GM23338 (cell line): Measurements from ENCODE around the gene SEC16B. TPM values are rescaled to one million over a fixed set of nuclear protein-coding genes. Genes with fewer than 3 reads are reported as not detected.

ENCODE experiments used
- ATAC-seq: fragments of 200-7000 bp; cut with Tn5 transposase; 3 replicates; pipeline ENCODE4 v1.9.1; 2020
- DNase-seq: peaks from one replicate; pipeline ENCODE4 v3.0.0-alpha.2; 2015; ENCODE audit warnings: low spot score
- H2AFZ ChIP-seq: fragments of 200-600 bp; sonication (generic); 2 replicates; pipeline ENCODE4 v1.8.0; 2016; ENCODE audit warnings: antibody characterized with exemption, mild to moderate bottlenecking, moderate library complexity
- H3F3A ChIP-seq: fragments of 200-600 bp; sonication (generic); replicated peaks from 2 replicates; pipeline ENCODE4 v1.8.0; 2017; ENCODE audit warnings: antibody characterized with exemption, mixed run types, low read depth
- H3K27ac ChIP-seq: fragments of 200-600 bp; sonication (generic); 2 replicates; pipeline ENCODE4 v1.6.1; 2016; ENCODE audit warnings: low read depth
- H3K27me3 ChIP-seq: fragments of 200-600 bp; sonication (generic); 2 replicates; pipeline ENCODE4 v1.8.0; 2016; ENCODE audit warnings: mild to moderate bottlenecking, mixed run types, moderate library complexity; ENCODE audit not compliant: insufficient read depth
- H3K36me3 ChIP-seq: fragments of 200-600 bp; sonication (generic); 2 replicates; pipeline ENCODE4 v1.8.0; 2016; ENCODE audit warnings: mild to moderate bottlenecking; ENCODE audit not compliant: insufficient read depth
- H3K4me1 ChIP-seq: fragments of 200-600 bp; sonication (generic); 2 replicates; pipeline ENCODE4 v1.8.0; 2016; ENCODE audit warnings: mild to moderate bottlenecking, moderate library complexity; ENCODE audit not compliant: insufficient read depth
- H3K4me2 ChIP-seq: fragments of 200-600 bp; sonication (generic); 2 replicates; pipeline ENCODE4 v1.7.1; 2017; ENCODE audit warnings: mixed run types
- H3K4me3 ChIP-seq: fragments of 200-600 bp; sonication (generic); 2 replicates; pipeline ENCODE4 v1.6.1; 2016; ENCODE audit warnings: mixed run types
- H3K79me2 ChIP-seq: fragments of 200-600 bp; sonication (generic); replicated peaks from 2 replicates; pipeline ENCODE4 v1.8.0; 2017; ENCODE audit warnings: mild to moderate bottlenecking; ENCODE audit not compliant: insufficient read depth
- H3K9me2 ChIP-seq: fragments of 200-600 bp; sonication (generic); 2 replicates; pipeline ENCODE4 v1.8.0; 2017; ENCODE audit not compliant: insufficient read depth
- H4K20me1 ChIP-seq: fragments of 200-600 bp; sonication (generic); replicated peaks from 2 replicates; pipeline ENCODE4 v1.8.0; 2017; ENCODE audit warnings: mild to moderate bottlenecking; ENCODE audit not compliant: insufficient read depth
- H3K27ac Mint-ChIP-seq: 2 replicates; pipeline ENCODE4 v1.8.0; 2020; ENCODE audit warnings: inconsistent platforms, mild to moderate bottlenecking, moderate library complexity, mixed read lengths
- H3K27me3 Mint-ChIP-seq: 3 replicates; pipeline ENCODE4 v1.8.0; 2022; ENCODE audit warnings: low read depth, mild to moderate bottlenecking, moderate library complexity, mixed read lengths, inconsistent platforms; ENCODE audit not compliant: insufficient read depth, poor library complexity
- H3K36me3 Mint-ChIP-seq: 3 replicates; pipeline ENCODE4 v1.8.0; 2021; ENCODE audit warnings: low read depth, mild to moderate bottlenecking, inconsistent platforms, moderate library complexity, mixed read lengths
- H3K4me1 Mint-ChIP-seq: 3 replicates; pipeline ENCODE4 v1.8.0; 2020; ENCODE audit warnings: mild to moderate bottlenecking, inconsistent platforms, mixed read lengths
- H3K4me3 Mint-ChIP-seq: 3 replicates; pipeline ENCODE4 v1.8.0; 2021; ENCODE audit warnings: moderate library complexity, mild to moderate bottlenecking, inconsistent platforms, mixed read lengths
- H3K9me3 Mint-ChIP-seq: 3 replicates; pipeline ENCODE4 v1.8.0; 2020; ENCODE audit warnings: moderate library complexity, mild to moderate bottlenecking, inconsistent platforms, mixed read lengths
- CREB1 ChIP-seq: fragments of 250-450 bp; sonication (Bioruptor Pico); IDR thresholded peaks from 2 replicates; pipeline ENCODE4 v1.5.0; 2020; ENCODE audit warnings: low read depth, mild to moderate bottlenecking, moderate library complexity
- CTCF ChIP-seq, 2 experiments: fragments of 200-600 bp in 1 of 2; sonication (generic) in 1 of 2; conservative IDR thresholded peaks; 2 replicates each; pipeline versions ENCODE4 v1.5.1 to v1.6.1; 2016 to 2017; ENCODE audit warnings: antibody characterized with exemption in 2 of 2, low read depth in 2 of 2, mild to moderate bottlenecking in 2 of 2, moderate library complexity in 1 of 2
- ETS1 ChIP-seq: IDR thresholded peaks from 2 replicates; pipeline ENCODE4 v1.6.1; 2016; ENCODE audit warnings: antibody characterized with exemption
- EZH2 ChIP-seq: fragments of 200-600 bp; sonication (generic); IDR thresholded peaks from one replicate; pipeline ENCODE4 v1.8.0; 2017; ENCODE audit warnings: antibody characterized with exemption, mild to moderate bottlenecking, low read depth; ENCODE audit not compliant: unreplicated experiment
- EZH2phosphoT487 ChIP-seq: fragments of 200-600 bp; sonication (generic); IDR thresholded peaks from one replicate; pipeline ENCODE4 v1.8.1; 2018; ENCODE audit warnings: antibody characterized with exemption; ENCODE audit not compliant: unreplicated experiment
- JUNB ChIP-seq: IDR thresholded peaks from one replicate; pipeline ENCODE4 v1.6.1; 2016; ENCODE audit warnings: antibody characterized with exemption; ENCODE audit not compliant: unreplicated experiment
- NANOG ChIP-seq: IDR thresholded peaks from 2 replicates; pipeline ENCODE4 v1.6.1; 2016; ENCODE audit warnings: antibody characterized with exemption, borderline replicate concordance
- POLR2AphosphoS5 ChIP-seq: IDR thresholded peaks from 2 replicates; pipeline ENCODE4 v1.6.1; 2016; ENCODE audit warnings: antibody characterized with exemption, low read depth
- REST ChIP-seq: IDR thresholded peaks from one replicate; pipeline ENCODE4 v1.6.1; 2018; ENCODE audit warnings: antibody characterized with exemption; ENCODE audit not compliant: unreplicated experiment
- STAT1 ChIP-seq: IDR thresholded peaks from one replicate; pipeline ENCODE4 v1.6.1; 2016; ENCODE audit warnings: antibody characterized with exemption; ENCODE audit not compliant: unreplicated experiment
- ZNF114 ChIP-seq: fragments of 250-450 bp; sonication (Bioruptor Pico); IDR thresholded peaks from 2 replicates; pipeline ENCODE4 v1.5.0; 2020; ENCODE audit warnings: mild to moderate bottlenecking, moderate library complexity
- ZNF331 ChIP-seq: fragments of 250-450 bp; sonication (Bioruptor Pico); IDR thresholded peaks from 2 replicates; pipeline ENCODE4 v1.5.0; 2020; ENCODE audit warnings: low read depth, mild to moderate bottlenecking, moderate library complexity
- ZNF462 ChIP-seq: fragments of 250-450 bp; sonication (Bioruptor Pico); IDR thresholded peaks from 2 replicates; pipeline ENCODE4 v1.5.0; 2020; ENCODE audit warnings: mild to moderate bottlenecking, moderate library complexity
- polyA plus RNA-seq: library from polyadenylated mRNA; unstranded; fragments of >200 nt; fragmentation: Nextera tagmentation; extraction: Ambion mirVana; gene quantifications from 2 replicates; pipeline ENCODE4 v1.2.1, GENCODE V29; 2016
- total RNA-seq: library from RNA; depleted of rRNA; stranded (reverse); fragments of >200 nt; shearing (Covaris generic); gene quantifications from 2 replicates; pipeline ENCODE4 v1.2.3, GENCODE V29; 2014

Gene SEC16B
- total and polyA plus RNA-seq, 2 experiments from 2014 or later, result 0.29 to 1.2 TPM

- no peak overlapping the region for H3K27ac ChIP-seq
- no peaks in the 10 kb centered on the region for H3K36me3 ChIP-seq
- DNase-seq (no peak), ATAC-seq (no peak)
- H3F3A ChIP-seq, result no peaks in the 10 kb centered on the region
- 0 out of 2 replicates have a peak, but pooled peaks cover 6% of the 10 kb centered on the region for H3K9me2 ChIP-seq
- H3K4me1 Mint-ChIP-seq, result peaks cover 6% of the 10 kb centered on the region; the same call in 2 of the 3 replicates
- H3K4me3 Mint-ChIP-seq, result no peak overlapping the region
- H3K9me3 Mint-ChIP-seq, result no peaks in the 10 kb centered on the region
- no peaks in the 10 kb centered on the region for H3K79me2 ChIP-seq
- no peak overlapping the region for H2AFZ ChIP-seq
- no peak overlapping the region for H3K27ac Mint-ChIP-seq
- H3K4me3 ChIP-seq, result no peak overlapping the region
- peaks cover 2% of the 10 kb centered on the region for H3K27me3 Mint-ChIP-seq
- H3K27me3 ChIP-seq, result no peaks in the 10 kb centered on the region
- H3K4me1 ChIP-seq, result peaks cover 2% of the 10 kb centered on the region; the same call in 1 of the 2 replicates
- H4K20me1 ChIP-seq, result no peaks in the 10 kb centered on the region
- TF ChIP-seq NANOG (no peak), REST (no peak), ZNF114 (CRISPR knock-in tag) (no peak), JUNB (no peak), POLR2AphosphoS5 (no peak), ZNF462 (no peak), STAT1 (no peak), CTCF (conservative IDR thresholded peaks at IDR 0.05; ENCODE audit: low read depth in 2 of 2) (no peak), ZNF331 (no peak), CREB1 (CRISPR knock-in tag) (no peak), EZH2phosphoT487 (no peak), ETS1 (no peak), EZH2 (no peak)
- no peak overlapping the region for H3K4me2 ChIP-seq
- no peaks in the 10 kb centered on the region for H3K36me3 Mint-ChIP-seq
Observed at GRCh38 chr1:177933881-177934280, 36.0 kb downstream of the SEC16B start.
